SK-N-SH (cell line): ENCODE results near the gene SMAD3. TPM values are rescaled to one million over a fixed set of nuclear protein-coding genes. Genes with fewer than 3 reads are reported as not detected.

ENCODE experiments used
- CTCF ChIA-PET: fragments of 300-600, 350-600 bp; formaldehyde crosslinking; extraction: SDS; loops from one replicate; lab custom pipeline; 2021; lab: Yijun Ruan, JAX
- POLR2A ChIA-PET: fragments of 350-600 bp; sonication (Branson Sonifier 250); formaldehyde crosslinking; extraction: SDS; loops from one replicate; lab custom pipeline; 2020; ENCODE audit warnings: antibody characterized with exemption, inconsistent platforms; lab: Yijun Ruan, JAX
- DNase-seq: peaks from one replicate; pipeline ENCODE4 v3.0.0; 2012
- H2AFZ ChIP-seq: fragments of 200-600 bp; sonication (generic); 2 replicates; pipeline ENCODE4 v1.8.1; 2016; ENCODE audit warnings: antibody characterized with exemption, mild to moderate bottlenecking, low read depth
- H3F3A ChIP-seq: fragments of 200-600 bp; sonication (generic); replicated peaks from 2 replicates; pipeline ENCODE3; 2016; ENCODE audit warnings: antibody characterized with exemption, mild to moderate bottlenecking; ENCODE audit not compliant: insufficient read depth
- H3K27ac ChIP-seq, 2 experiments: fragments of 200-500 bp in 1 of 2; fragments of 200-600 bp in 1 of 2; sonication (Bioruptor generic) in 1 of 2; sonication (generic), shearing (Covaris generic) in 1 of 2; 2 replicates each; pipeline versions ENCODE4 v1.5.1 to v1.6.1; 2014 to 2016; ENCODE audit warnings: low read depth in 2 of 2, inconsistent platforms in 1 of 2, low read length in 1 of 2, mild to moderate bottlenecking in 1 of 2, mixed read lengths in 1 of 2
- H3K27me3 ChIP-seq: fragments of 200-600 bp; sonication (generic), shearing (Covaris generic); 2 replicates; pipeline ENCODE4 v1.6.1; 2016; ENCODE audit warnings: mixed run types; ENCODE audit not compliant: insufficient read depth
- H3K36me3 ChIP-seq, 2 experiments: fragments of 200-500 bp in 1 of 2; fragments of 200-600 bp in 1 of 2; sonication (Bioruptor generic) in 1 of 2; sonication (generic) in 1 of 2; replicated peaks in 1 of 2; 2 replicates each; pipeline versions ENCODE3 to v1.5.1; 2014 to 2016; ENCODE audit warnings: low read length in 1 of 2, mild to moderate bottlenecking in 1 of 2; ENCODE audit not compliant: insufficient read depth in 2 of 2, control insufficient read depth in 1 of 2
- H3K4me1 ChIP-seq, 2 experiments: fragments of 200-500 bp in 1 of 2; fragments of 200-600 bp in 1 of 2; sonication (Bioruptor generic) in 1 of 2; sonication (generic), shearing (Covaris generic) in 1 of 2; 2 replicates each; pipeline versions ENCODE4 v1.5.1 to v1.6.1; 2014 to 2016; ENCODE audit warnings: low read depth in 1 of 2, low read length in 1 of 2, mixed run types in 1 of 2; ENCODE audit not compliant: insufficient read depth in 2 of 2, control insufficient read depth in 1 of 2
- H3K4me2 ChIP-seq: fragments of 200-600 bp; sonication (generic), shearing (Covaris generic); 2 replicates; pipeline ENCODE4 v1.6.1; 2017; ENCODE audit warnings: mixed run types
- H3K4me3 ChIP-seq, 2 experiments: fragments of 200-500 bp in 1 of 2; fragments of 200-600 bp in 1 of 2; sonication (Bioruptor generic) in 1 of 2; sonication (generic), shearing (Covaris generic) in 1 of 2; 2 replicates each; pipeline versions ENCODE4 v1.5.1 to v1.8.1; 2014 to 2016; ENCODE audit warnings: low read depth in 2 of 2, inconsistent platforms in 1 of 2, low read length in 1 of 2, mild to moderate bottlenecking in 1 of 2, mixed read lengths in 1 of 2, moderate library complexity in 1 of 2
- H3K79me2 ChIP-seq: fragments of 200-600 bp; sonication (generic); 2 replicates; pipeline ENCODE4 v1.8.1; 2017; ENCODE audit warnings: mild to moderate bottlenecking; ENCODE audit not compliant: insufficient read depth
- H3K9ac ChIP-seq: fragments of 200-600 bp; sonication (generic); 2 replicates; pipeline ENCODE4 v1.6.1; 2017; ENCODE audit warnings: mixed run types
- H3K9me2 ChIP-seq: fragments of 200-600 bp; sonication (generic); 2 replicates; pipeline ENCODE4 v1.6.1; 2017; ENCODE audit warnings: mixed run types
- H3K9me3 ChIP-seq: fragments of 200-600 bp; sonication (generic); 2 replicates; pipeline ENCODE4 v1.6.1; 2017; ENCODE audit warnings: mixed run types, mild to moderate bottlenecking, moderate library complexity
- H4K20me1 ChIP-seq: fragments of 200-600 bp; sonication (generic); 2 replicates; pipeline ENCODE4 v1.6.1; 2017; ENCODE audit warnings: mild to moderate bottlenecking, mixed run types; ENCODE audit not compliant: insufficient read depth
- ELF1 ChIP-seq: IDR thresholded peaks from 2 replicates; pipeline ENCODE4 v1.4.0; 2012
- EP300 ChIP-seq, 2 experiments: IDR thresholded peaks; 2 replicates each; pipeline versions ENCODE4 v1.4.0 to v1.6.1; 2012; ENCODE audit warnings: borderline replicate concordance in 1 of 2, low read depth in 1 of 2, low read length in 1 of 2
- EZH2phosphoT487 ChIP-seq: fragments of 200-600 bp; sonication (generic); IDR thresholded peaks from 2 replicates; pipeline ENCODE4 v1.6.1; 2017; ENCODE audit warnings: low read depth, mixed run types, mild to moderate bottlenecking, antibody characterized with exemption, moderate library complexity, borderline replicate concordance
- FOSL2 ChIP-seq: IDR thresholded peaks from 2 replicates; pipeline ENCODE4 v1.4.0; 2012; ENCODE audit warnings: low read depth, mild to moderate bottlenecking, moderate library complexity, borderline replicate concordance
- GABPA ChIP-seq: IDR thresholded peaks from 2 replicates; pipeline ENCODE4 v1.4.0; 2012; ENCODE audit warnings: low read depth, mild to moderate bottlenecking
- IRF3 ChIP-seq: fragments of 150-350 bp; IDR thresholded peaks from 2 replicates; pipeline ENCODE4 v1.6.1; 2016; ENCODE audit warnings: mild to moderate bottlenecking, low read depth, low read length
- MEF2A ChIP-seq: IDR thresholded peaks from 2 replicates; pipeline ENCODE4 v1.4.0; 2012; ENCODE audit warnings: low read depth, borderline replicate concordance
- POLR2AphosphoS5 ChIP-seq: IDR thresholded peaks from 2 replicates; pipeline ENCODE4 v1.6.1; 2012; ENCODE audit warnings: low read depth, low read length
- RCOR1 ChIP-seq: fragments of 150-350 bp; IDR thresholded peaks from 2 replicates; pipeline ENCODE4 v1.6.1; 2017; ENCODE audit warnings: antibody characterized with exemption, low read length
- RFX5 ChIP-seq: IDR thresholded peaks from 2 replicates; pipeline ENCODE4 v1.6.1; 2012; ENCODE audit warnings: mild to moderate bottlenecking, improper control_type of control experiment, low read length
- SMC3 ChIP-seq: IDR thresholded peaks from 2 replicates; pipeline ENCODE4 v1.6.1; 2012; ENCODE audit warnings: low read depth, low read length, improper control_type of control experiment
- YY1 ChIP-seq: IDR thresholded peaks from 2 replicates; pipeline ENCODE4 v1.4.0; 2012; ENCODE audit warnings: low read depth, mild to moderate bottlenecking
- ZBTB33 ChIP-seq: IDR thresholded peaks from 2 replicates; pipeline ENCODE4 v1.4.0; 2012; ENCODE audit warnings: low read depth, borderline replicate concordance
- WGBS: methylation state at CpG from one replicate; pipeline ENCODE4 v1.1.6; 2017; ENCODE audit warnings: low lambda C conversion rate; 5-methylcytosine and 5-hydroxymethylcytosine counted together
- polyA plus RNA-seq, 3 experiments: library from polyadenylated mRNA; depleted of rRNA; stranded (reverse); fragments of >200 nt; gene quantifications; 2 replicates each; pipeline ENCODE4 v1.2.3, GENCODE V29; 2012
- TF ChIP-seq, protein P1 (sequence below): fragments of 200-600 bp; sonication (generic); IDR thresholded peaks from 2 replicates; pipeline ENCODE4 v1.6.1; 2017; ENCODE audit warnings: antibody characterized with exemption, mild to moderate bottlenecking, moderate library complexity

The SMAD3 gene
- polyA plus RNA-seq, 1 of the 3 experiments (the other 2 are of a cell fraction): 19.5 TPM

DNA sequence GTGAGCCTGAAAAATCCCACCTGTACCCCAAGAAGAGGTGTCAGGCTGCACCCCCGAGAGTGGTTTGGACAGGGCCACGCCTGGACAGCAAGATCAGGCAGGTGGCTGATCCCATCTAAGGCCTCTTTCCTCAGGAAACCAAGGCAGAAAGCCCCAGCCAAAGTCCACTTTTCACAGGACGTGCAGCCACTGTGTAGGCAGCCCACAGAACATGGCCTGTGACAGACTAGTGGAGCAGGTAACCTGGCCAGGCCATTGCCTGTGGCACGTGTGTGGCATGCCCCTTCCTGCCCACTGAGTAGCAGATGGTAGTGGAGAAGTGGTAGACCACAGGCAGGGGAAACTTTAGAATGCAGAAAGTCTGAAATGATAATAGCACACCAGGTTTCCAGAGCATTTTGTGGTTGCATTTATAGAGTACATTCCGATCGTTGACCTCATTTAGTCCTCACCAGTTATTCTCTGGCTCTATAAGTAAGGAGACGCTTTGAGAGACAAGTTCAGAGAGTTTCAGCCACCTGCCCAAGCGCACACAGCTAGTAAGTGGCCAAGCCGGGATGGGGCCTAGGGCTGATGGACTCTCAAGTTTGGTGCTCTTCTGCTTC, 120.3 kb downstream of the SMAD3 start:
- H3K27ac ChIP-seq: no peak overlapping the region
- no peaks in the 10 kb centered on the region for H3K9me3 ChIP-seq
- 98% methylated on average over 7 of the region's 9 CpGs for WGBS
- TF ChIP-seq RFX5 (no peak), MEF2A (no peak), RCOR1 (no peak), FOSL2 (no peak), IRF3 (no peak), ZBTB33 (no peak), YY1 (no peak), POLR2AphosphoS5 (no peak), EP300 (IDR thresholded peaks at IDR 0.05; ENCODE audit: borderline replicate concordance in 1 of 2, low read depth in 1 of 2, low read length in 1 of 2) (no peak), EZH2phosphoT487 (no peak), ELF1 (no peak), GABPA (no peak), SMC3 (no peak)
- TF ChIP-seq, protein P1, sequence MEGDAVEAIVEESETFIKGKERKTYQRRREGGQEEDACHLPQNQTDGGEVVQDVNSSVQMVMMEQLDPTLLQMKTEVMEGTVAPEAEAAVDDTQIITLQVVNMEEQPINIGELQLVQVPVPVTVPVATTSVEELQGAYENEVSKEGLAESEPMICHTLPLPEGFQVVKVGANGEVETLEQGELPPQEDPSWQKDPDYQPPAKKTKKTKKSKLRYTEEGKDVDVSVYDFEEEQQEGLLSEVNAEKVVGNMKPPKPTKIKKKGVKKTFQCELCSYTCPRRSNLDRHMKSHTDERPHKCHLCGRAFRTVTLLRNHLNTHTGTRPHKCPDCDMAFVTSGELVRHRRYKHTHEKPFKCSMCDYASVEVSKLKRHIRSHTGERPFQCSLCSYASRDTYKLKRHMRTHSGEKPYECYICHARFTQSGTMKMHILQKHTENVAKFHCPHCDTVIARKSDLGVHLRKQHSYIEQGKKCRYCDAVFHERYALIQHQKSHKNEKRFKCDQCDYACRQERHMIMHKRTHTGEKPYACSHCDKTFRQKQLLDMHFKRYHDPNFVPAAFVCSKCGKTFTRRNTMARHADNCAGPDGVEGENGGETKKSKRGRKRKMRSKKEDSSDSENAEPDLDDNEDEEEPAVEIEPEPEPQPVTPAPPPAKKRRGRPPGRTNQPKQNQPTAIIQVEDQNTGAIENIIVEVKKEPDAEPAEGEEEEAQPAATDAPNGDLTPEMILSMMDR: no peak
- H3K4me3 ChIP-seq: no peak overlapping the region
- no peaks in the 10 kb centered on the region for H4K20me1 ChIP-seq
- H3K4me2 ChIP-seq: no peak overlapping the region
- H3K9me2 ChIP-seq: no peaks in the 10 kb centered on the region
- no peak overlapping the region for H2AFZ ChIP-seq
- peaks cover 5% of the 10 kb centered on the region; the same call in 1 of the 2 replicates for H3K79me2 ChIP-seq
- H3K36me3 ChIP-seq: peaks cover 33 to 35% of the 10 kb centered on the region in 2 experiments
- H3K4me1 ChIP-seq: peaks cover 14 to 29% of the 10 kb centered on the region in 2 experiments
- no peaks in the 10 kb centered on the region for H3K27me3 ChIP-seq
- ChIA-PET CTCF (interaction anchor here (1.7 kb wide), 1 partner anchor 239 kb away, joined by 5 read pairs; no protein-coding TSS in a partner anchor), POLR2A (no interaction called here)
- DNase-seq: no peak
- peaks cover 14% of the 10 kb centered on the region for H3F3A ChIP-seq
- no peak overlapping the region for H3K9ac ChIP-seq
